ENCODE results near the gene CFAP100.

The CFAP100 gene

GRCh38 chr3:126402178-126402577 lies 7.5 kb downstream of the CFAP100 start:
- DNase-seq (ENCODE audit: low spot score): no peak

DNA sequence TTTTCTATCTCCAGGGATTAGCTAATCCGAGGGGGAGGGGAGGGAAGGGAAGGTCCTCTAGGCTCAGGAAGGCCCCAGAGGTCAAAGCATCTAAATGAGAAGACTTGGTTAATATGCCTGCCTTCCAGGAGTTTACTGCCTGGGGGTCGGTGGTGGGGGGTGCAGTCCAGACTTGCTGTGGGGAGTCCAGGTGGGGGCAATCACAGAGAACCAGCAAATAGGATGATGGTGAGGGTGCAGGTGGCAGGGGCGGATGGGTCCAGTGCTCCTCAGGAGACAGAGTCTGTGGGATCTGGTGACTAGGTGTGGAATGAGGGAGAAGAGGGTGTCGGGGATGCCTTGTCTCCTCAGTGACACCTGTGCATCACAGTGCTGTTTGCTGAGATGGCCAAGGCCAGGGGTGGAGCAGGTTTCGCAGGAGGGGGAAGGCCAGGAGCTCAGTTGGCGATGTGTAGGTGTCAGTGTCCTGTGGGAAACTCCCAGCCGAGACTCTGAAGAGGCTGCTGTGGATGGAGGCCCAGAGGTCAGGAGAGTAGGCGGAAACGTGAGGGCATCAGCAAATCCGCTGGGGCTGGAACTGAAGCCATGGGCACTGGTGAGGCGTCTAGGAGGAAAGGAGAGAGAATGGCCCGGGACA lies 8.1 kb downstream of the CFAP100 start:
- DNase-seq (ENCODE audit: low spot score): no peak

DNA sequence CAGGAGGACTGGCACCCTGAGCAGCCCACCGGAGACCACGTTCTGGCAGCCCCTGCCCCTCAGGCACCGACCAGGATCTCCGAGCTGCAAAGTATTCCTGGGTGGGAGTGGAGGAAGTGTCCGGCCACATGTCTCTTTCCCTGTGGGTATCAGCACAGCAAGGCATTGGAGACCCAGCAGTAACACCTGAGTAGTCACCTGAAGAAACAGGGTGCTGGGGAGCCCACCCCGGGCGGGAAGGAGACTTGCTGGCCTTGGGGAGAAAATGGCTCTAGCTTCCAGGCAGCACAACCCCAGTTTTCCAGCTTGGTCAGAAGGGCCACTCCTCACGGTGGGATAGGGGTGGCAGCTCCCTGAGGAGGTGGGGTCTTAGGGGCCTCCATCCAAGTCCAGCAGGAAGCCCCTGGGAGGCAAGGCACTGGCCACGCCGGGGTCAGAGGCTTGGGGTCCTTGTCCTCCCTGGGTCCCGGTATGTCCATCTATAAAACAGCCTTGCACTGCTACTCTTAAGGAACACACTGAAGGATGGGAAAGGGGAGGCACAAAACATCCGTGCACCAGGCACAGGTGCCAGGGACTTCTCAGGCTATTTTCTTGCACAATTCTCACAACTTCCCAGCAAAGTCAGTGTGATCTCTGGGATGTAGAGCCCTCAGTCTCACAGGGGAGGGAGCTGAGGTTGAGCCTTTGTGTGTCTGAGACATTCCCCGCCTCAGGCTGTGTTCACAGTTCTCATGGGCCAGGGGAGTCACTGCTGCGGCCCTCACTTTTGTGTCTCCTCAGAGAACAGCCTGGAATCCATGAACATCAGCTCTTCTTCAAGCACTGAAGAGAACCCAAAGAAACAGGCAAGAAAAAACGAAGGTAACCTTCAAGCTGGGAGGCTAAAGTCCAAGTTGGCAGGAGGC lies 11.9 kb downstream of the CFAP100 start:
- no peak for DNase-seq (ENCODE audit: low spot score)

DNA sequence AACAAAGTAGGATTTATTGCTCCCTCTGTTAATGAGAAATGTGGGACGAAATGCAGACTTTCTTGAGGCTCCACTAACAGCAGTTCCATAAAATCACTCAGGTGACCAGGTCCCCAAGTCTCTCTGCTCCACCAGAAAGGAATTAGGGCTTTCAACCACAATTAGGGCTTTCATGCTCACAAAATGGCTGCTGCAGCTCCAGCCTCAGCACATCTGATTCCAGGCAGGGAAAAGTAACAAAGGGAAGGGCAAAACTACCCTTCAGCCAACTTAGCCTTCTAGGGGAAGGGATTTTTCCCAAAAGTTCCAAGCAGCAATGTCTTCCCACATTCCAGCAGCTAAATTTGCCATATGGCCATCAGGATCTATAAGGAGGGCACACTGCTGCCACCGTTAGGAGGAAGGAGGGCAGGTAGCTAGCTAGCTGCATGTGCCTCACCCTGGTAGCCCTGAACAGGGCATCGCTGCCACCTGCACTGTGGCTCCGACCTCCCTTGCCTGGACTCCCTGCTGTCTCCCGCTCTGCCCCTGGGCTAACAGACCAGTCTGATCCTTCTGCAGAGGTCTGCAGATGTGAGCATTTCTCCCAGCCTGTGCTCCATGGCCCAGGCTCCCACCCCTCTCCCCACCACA lies 12.8 kb downstream of the CFAP100 start:
- no peak for DNase-seq (ENCODE audit: low spot score)

- DNase-seq (ENCODE audit: low spot score): no peak
Observed at GRCh38 chr3:126408099-126408498, 13.4 kb downstream of the CFAP100 start.

- DNase-seq (ENCODE audit: low spot score): no peak
Observed at GRCh38 chr3:126412841-126413692, 18.4 kb downstream of the CFAP100 start.

GRCh38 chr3:126413693-126414080 lies 19.0 kb downstream of the CFAP100 start:
- no peak for DNase-seq (ENCODE audit: low spot score)

DNA sequence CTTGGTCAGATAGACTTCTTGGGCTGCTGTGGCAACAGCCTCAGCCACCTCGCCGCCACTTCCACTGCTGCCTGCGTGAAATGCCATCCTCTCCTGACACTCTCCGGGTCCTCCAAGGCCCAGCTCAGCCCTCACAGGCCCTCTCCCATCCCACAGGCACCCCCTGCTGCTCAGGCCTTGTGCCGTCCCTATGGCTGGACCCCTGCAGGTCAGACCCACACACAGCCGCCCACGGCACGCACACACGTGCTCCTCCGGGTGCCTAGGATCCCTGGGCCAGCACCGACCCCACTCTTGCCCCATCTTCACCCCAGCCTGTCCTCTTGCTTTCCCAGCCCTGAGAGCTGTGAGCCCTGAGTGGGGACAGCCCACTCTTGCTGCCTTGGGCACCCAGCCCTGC lies 19.7 kb downstream of the CFAP100 start:
- no peak for DNase-seq (ENCODE audit: low spot score)

DNA sequence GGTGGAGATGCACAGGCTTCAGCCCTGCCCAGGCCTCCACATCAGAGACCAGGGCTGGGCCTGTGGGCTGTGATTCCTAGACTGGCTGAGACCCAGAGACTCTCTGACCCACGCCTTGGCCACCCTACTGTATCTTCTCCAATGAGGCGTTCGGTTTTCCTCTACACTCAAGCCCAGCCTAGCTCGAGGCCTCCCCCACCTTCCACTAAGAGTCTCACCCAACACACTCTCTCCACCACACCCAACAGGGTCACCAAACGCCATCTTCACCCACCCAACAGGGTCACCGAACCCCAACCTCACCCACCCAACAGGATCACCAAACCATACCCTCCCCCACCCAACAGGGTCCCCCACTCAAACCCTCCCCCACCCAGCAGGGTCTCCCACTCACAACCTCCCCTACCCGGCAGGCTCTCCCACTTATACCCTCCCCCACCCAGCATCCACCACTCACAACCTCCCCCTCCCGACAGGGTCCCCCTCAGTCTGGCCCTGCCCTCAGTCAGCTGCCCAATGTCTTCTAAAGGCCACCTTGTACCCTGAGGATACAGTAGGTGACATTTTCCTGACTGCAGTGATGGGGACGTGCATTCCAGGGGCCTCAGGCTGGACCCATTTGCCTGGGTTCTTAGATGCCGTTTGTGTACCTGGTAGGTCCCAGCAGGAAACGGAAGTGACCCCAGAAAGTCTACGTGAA lies 20.4 kb downstream of the CFAP100 start:
- DNase-seq (ENCODE audit: low spot score): no peak

- no peak for DNase-seq (ENCODE audit: low spot score)
Observed at GRCh38 chr3:126415661-126416591, 21.2 kb downstream of the CFAP100 start.

GRCh38 chr3:126416943-126417342 lies 22.2 kb downstream of the CFAP100 start:
- DNase-seq (ENCODE audit: low spot score): no peak

GRCh38 chr3:126417515-126417914 lies 22.8 kb downstream of the CFAP100 start:
- DNase-seq (ENCODE audit: low spot score): no peak

- no peak for DNase-seq (ENCODE audit: low spot score)
Observed at GRCh38 chr3:126417981-126418530, 23.3 kb downstream of the CFAP100 start.

DNA sequence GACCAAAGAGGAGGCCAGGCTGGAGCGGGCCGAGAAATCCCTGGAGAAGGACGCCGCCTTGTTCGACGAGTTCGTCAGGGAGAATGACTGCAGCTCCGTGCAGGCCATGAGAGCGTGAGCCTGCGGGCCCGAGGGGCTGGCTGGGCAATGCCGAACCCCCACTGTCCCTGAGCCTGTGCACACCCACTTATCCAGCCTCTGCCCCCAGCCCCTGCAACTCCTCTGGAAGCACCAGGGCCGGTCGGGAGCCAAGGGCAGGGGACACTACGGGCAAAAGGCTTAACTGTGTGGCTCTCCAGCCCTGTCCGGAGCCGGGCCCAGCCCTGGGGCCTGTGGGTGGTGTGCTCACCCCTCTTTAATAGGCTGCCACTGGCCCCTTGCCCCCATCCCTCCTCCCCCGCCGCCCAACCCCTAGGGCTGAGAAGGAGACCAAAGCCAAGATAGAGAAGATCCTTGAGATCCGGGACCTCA lies 24.0 kb downstream of the CFAP100 start:
- DNase-seq (ENCODE audit: low spot score): no peak

DNA sequence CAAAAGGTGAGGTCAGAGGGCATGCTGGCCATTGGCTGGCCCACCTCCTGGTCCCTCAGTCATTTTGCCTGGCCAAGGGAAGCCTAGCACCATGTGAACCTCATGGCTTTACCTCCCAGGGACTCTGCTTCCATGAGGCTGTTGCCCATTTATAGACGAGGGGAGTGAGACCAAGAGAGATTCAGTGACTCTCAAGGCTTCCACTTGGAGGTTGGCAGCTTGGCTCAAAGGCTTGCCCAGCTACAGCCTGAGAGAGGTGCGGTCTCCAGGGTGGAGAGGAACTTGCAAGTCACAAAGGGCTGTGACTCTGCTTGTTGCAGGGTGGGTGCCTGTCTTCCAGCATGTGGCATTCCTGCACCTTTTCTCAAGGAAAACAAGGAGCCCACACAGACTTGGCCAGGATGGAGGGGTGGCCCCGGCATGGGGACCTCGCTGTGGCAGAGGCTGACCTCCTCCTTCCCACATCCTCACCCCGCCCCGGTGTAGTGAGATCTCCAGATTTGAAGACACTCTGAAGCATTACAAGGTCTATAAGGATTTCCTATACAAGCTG lies 24.5 kb downstream of the CFAP100 start:
- DNase-seq (ENCODE audit: low spot score): no peak

DNA sequence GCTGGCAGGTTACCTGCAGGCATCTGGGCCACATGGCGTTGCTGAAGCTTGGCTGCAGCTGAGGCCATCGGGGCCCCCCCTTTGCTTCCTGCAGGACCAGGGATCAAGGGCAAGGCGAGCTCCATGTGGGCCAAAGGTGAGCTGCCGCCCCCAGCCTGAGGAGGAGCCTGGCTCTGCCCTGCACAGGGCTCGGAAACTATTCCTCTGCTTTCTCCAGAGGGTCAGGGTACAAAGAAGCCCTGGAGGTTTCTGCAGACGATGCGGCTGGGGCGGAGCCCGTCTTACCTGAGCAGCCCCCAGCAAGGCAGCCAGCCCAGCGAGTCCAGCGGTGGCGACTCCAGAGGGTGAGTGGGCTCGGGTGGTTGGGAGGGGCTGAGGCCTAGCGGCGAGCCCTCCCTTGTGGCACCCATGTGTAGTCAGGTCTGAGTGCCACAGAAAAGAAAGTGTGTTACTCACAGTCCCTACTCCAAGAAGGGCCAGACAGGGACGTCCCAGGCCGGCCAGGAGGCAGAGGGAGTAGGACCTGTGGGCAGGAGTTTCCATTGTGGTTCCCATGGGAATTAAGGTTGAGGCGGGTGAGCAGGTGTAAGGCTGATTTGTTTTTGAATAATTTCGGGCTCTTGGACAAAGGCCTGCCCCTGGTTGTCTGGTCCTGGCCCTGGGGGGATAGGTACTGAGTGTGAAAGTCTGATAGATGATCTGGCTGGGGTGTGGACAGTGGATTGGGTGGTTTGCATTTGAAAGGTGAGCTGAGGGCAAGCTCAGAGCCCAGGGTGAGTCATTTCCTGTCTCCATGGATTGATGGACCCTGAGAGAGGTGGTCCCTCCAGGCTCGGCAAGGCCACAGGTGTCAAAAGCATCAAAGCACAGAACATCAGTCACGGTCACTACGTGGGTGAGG lies 25.4 kb downstream of the CFAP100 start:
- DNase-seq (ENCODE audit: low spot score): no peak

DNA sequence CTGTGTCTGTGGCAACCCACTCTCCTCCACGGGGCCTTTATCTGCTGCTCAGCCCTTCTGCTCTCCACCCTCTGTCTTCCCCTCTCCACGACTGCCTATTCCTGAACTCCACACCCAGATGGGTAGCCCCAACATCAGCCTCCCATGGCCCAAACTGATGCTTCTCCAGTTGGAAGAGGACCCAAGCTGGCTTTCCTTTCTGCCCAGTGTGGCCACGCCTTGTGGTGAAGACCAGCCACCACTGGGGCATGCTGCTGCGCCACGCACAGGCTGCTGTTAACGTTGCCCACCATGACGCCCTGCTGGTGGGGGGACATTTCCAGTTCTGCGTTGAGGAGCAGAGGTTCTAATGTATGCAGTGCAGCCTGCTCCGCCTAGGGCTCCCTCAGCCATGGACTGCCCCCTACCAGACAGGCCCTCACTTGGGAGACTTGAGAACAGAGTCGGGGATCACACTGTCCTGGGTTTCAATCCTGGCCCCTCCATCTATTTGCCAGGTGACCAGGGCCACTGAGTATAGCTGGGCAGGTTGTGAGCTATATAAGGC lies 26.9 kb downstream of the CFAP100 start:
- DNase-seq (ENCODE audit: low spot score): no peak

DNA sequence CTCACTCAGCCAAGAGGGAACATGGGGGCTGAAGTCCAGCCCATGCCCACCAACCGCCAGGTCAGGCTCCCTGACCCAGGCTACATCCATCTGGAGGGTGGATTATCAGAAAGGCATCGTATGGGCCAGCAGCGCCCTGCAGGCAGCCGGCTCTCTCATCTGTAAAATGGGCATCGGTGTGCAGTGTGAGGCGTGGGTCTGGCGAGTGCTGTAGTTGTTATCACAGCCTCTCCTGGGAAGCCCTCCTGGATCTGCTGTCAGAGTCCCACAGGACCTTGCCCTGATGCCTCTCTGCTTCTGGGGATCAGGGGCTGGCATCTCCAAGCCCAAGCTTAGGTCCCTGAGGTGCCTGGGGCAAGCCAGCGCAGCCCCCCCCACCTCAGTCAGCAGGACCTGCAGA lies 27.4 kb downstream of the CFAP100 start:
- no peak for DNase-seq (ENCODE audit: low spot score)
